ENCODE measurements around the gene DGKH. TPM values are rescaled to one million over a fixed set of nuclear protein-coding genes. Genes with fewer than 3 reads are reported as not detected.

DGKH gene
- total and polyA plus RNA-seq, 10 of the 15 experiments (the other 5 are each of a cell fraction or from before 2014, with no cell fraction given): 1.3 to 15.2 (median 7.3) TPM

DNA sequence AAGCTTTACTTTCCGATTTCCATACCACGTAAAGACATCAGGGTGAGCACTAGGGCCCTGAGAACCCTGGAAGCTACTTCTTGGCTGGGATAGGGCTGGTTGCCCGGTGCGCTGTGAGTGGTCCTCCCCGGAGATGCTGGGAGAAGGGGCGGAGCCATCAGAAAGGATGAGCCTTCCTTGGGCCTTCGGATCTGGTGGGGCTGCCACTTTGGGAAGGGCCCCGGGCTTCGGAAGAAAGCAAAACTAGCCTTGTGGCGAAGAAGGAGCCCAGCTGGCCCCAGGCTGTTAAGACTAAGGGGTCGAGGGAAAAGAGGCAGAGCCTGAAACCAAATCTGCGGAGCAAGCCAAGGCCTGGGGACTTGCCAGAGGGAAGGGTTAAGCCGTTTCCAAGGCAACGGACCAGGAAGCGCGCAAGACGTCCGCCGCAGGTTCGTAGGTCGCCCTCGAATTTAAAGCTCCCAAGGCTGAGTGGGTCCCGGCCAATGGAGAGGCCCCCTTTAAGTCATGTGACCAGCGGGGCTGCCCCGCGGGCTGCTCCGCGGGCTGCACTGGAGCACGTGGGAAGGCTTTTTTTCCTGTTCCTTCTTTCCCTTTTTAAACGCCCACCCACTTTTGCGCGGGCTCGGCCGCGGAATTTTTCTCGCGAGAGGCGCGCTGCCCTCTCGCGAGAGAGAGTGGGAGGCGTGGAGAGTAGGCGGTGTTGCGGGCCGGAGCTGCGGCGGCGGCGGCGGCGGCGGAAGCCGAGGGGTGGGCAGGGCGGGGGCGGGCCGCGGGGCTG lies 223.1 kb downstream of the DGKH start (continued):
- TF ChIP-seq RFX5 (IDR thresholded peaks at IDR 0.05; ENCODE audit: low read depth, low read length) (0 out of 2 replicates have a peak, but pooled peaks have one; percentile 22), JUND (IDR thresholded peaks at IDR 0.05; ENCODE audit: low read depth, low read length) (no peak), STAT3 (IDR thresholded peaks at IDR 0.05; ENCODE audit: low read depth, low read length) (no peak), POLR2AphosphoS2 (IDR thresholded peaks at IDR 0.05; ENCODE audit: low read depth, low read length) (0 out of 2 replicates have a peak, but pooled peaks have one; percentile 29), CREM (IDR thresholded peaks at IDR 0.05; ENCODE audit: low read depth) (no peak), YBX1 (IDR thresholded peaks at IDR 0.05) (no peak), CBX3 (IDR thresholded peaks at IDR 0.05; ENCODE audit: borderline replicate concordance, low read depth) (no peak), MTA2 (IDR thresholded peaks at IDR 0.05; ENCODE audit: low read depth) (0 out of 2 replicates have a peak, but pooled peaks have one; percentile 50), YY1 (IDR thresholded peaks at IDR 0.05; ENCODE audit: low read depth, low read length) (0 out of 2 replicates have a peak, but pooled peaks have one; percentile 12), MXI1 (IDR thresholded peaks at IDR 0.05; ENCODE audit: low read depth, low read length) (peak; percentile 99), KLF5 (IDR thresholded peaks at IDR 0.05; ENCODE audit: partially characterized antibody) (peak; percentile 21), CBX5 (IDR thresholded peaks at IDR 0.05; ENCODE audit: low read depth) (no peak), HDGF (IDR thresholded peaks at IDR 0.05) (no peak), SMAD1 (IDR thresholded peaks at IDR 0.05; ENCODE audit: low read depth, partially characterized antibody) (no peak), CHD1 (IDR thresholded peaks at IDR 0.05; ENCODE audit: low read depth, low read length) (no peak), RELA (IDR thresholded peaks at IDR 0.05; ENCODE audit: borderline replicate concordance, partially characterized antibody) (peak; percentile 74), GABPA (IDR thresholded peaks at IDR 0.05; ENCODE audit: low read depth) (no peak), RAD51 (IDR thresholded peaks at IDR 0.05) (peak; percentile 98)
- TF ChIP-seq, protein P1, sequence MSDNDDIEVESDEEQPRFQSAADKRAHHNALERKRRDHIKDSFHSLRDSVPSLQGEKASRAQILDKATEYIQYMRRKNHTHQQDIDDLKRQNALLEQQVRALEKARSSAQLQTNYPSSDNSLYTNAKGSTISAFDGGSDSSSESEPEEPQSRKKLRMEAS (IDR thresholded peaks at IDR 0.05; ENCODE audit: low read depth, low read length): peak; percentile 93
- TF ChIP-seq, protein P2, sequence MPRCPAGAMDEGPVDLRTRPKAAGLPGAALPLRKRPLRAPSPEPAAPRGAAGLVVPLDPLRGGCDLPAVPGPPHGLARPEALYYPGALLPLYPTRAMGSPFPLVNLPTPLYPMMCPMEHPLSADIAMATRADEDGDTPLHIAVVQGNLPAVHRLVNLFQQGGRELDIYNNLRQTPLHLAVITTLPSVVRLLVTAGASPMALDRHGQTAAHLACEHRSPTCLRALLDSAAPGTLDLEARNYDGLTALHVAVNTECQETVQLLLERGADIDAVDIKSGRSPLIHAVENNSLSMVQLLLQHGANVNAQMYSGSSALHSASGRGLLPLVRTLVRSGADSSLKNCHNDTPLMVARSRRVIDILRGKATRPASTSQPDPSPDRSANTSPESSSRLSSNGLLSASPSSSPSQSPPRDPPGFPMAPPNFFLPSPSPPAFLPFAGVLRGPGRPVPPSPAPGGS (IDR thresholded peaks at IDR 0.05; ENCODE audit: borderline replicate concordance, insufficient read depth, low read depth, low read length, poor library complexity, severe bottlenecking): no peak
- TF ChIP-seq, protein P3, sequence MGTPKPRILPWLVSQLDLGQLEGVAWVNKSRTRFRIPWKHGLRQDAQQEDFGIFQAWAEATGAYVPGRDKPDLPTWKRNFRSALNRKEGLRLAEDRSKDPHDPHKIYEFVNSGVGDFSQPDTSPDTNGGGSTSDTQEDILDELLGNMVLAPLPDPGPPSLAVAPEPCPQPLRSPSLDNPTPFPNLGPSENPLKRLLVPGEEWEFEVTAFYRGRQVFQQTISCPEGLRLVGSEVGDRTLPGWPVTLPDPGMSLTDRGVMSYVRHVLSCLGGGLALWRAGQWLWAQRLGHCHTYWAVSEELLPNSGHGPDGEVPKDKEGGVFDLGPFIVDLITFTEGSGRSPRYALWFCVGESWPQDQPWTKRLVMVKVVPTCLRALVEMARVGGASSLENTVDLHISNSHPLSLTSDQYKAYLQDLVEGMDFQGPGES (IDR thresholded peaks at IDR 0.05): no peak
- TF ChIP-seq, protein P4, sequence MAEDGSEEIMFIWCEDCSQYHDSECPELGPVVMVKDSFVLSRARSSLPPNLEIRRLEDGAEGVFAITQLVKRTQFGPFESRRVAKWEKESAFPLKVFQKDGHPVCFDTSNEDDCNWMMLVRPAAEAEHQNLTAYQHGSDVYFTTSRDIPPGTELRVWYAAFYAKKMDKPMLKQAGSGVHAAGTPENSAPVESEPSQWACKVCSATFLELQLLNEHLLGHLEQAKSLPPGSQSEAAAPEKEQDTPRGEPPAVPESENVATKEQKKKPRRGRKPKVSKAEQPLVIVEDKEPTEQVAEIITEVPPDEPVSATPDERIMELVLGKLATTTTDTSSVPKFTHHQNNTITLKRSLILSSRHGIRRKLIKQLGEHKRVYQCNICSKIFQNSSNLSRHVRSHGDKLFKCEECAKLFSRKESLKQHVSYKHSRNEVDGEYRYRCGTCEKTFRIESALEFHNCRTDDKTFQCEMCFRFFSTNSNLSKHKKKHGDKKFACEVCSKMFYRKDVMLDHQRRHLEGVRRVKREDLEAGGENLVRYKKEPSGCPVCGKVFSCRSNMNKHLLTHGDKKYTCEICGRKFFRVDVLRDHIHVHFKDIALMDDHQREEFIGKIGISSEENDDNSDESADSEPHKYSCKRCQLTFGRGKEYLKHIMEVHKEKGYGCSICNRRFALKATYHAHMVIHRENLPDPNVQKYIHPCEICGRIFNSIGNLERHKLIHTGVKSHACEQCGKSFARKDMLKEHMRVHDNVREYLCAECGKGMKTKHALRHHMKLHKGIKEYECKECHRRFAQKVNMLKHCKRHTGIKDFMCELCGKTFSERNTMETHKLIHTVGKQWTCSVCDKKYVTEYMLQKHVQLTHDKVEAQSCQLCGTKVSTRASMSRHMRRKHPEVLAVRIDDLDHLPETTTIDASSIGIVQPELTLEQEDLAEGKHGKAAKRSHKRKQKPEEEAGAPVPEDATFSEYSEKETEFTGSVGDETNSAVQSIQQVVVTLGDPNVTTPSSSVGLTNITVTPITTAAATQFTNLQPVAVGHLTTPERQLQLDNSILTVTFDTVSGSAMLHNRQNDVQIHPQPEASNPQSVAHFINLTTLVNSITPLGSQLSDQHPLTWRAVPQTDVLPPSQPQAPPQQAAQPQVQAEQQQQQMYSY (CRISPR knock-in tag; IDR thresholded peaks at IDR 0.05): 0 out of 2 replicates have a peak, but pooled peaks have one; percentile 52
- TF ChIP-seq, protein P5, sequence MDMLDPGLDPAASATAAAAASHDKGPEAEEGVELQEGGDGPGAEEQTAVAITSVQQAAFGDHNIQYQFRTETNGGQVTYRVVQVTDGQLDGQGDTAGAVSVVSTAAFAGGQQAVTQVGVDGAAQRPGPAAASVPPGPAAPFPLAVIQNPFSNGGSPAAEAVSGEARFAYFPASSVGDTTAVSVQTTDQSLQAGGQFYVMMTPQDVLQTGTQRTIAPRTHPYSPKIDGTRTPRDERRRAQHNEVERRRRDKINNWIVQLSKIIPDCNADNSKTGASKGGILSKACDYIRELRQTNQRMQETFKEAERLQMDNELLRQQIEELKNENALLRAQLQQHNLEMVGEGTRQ (IDR thresholded peaks at IDR 0.05; ENCODE audit: borderline replicate concordance, low read depth, low read length): peak; percentile 91
